ENCODE data around the gene TRAPPC1. TPM values are rescaled to one million over a fixed set of nuclear protein-coding genes. Genes with fewer than 3 reads are reported as not detected.

The TRAPPC1 gene
- total and polyA plus RNA-seq, 2 of the 4 experiments (the other 2 are of a cell fraction), result 50.4 to 303 TPM

GRCh38 chr17:7947651-7948050, 15.9 kb upstream of the TRAPPC1 start:
- H3K4me2 ChIP-seq (ENCODE audit: low read depth, low read length), result no peak overlapping the region
- no peaks in the 10 kb centered on the region for H3K9me1 ChIP-seq (ENCODE audit: insufficient read depth, low read length)
- no peak overlapping the region for H3K14ac ChIP-seq (replicated peaks; ENCODE audit: low read depth, low read length)
- no peak overlapping the region for H2BK120ac ChIP-seq (ENCODE audit: low read depth, low read length)
- in situ Hi-C loops (cut with MboI; ENCODE audit: low sequenced_read_pairs), result no loop called here
- no peaks in the 10 kb centered on the region for H3K9me3 ChIP-seq (ENCODE audit: control insufficient read depth, insufficient read depth, low read length)
- H3K27ac ChIP-seq (ENCODE audit: insufficient read depth, low read length), result no peak overlapping the region
- H4K91ac ChIP-seq (ENCODE audit: insufficient read depth, low read depth, low read length), result no peak overlapping the region
- no peak overlapping the region for H2BK5ac ChIP-seq (ENCODE audit: low read depth, low read length, poor library complexity, severe bottlenecking)
- TF ChIP-seq CEBPB (IDR thresholded peaks at IDR 0.05; ENCODE audit: low read depth, low read length) (no peak), CHD1 (IDR thresholded peaks at IDR 0.05; ENCODE audit: low read depth, low read length) (no peak)
- H3K9ac ChIP-seq (ENCODE audit: low read depth, low read length), result no peak overlapping the region
- intact Hi-C loops (cut with micrococcal nuclease), result no loop called here
- no peak overlapping the region for H3K56ac ChIP-seq (ENCODE audit: extremely low read depth, insufficient read depth, low read length)
- H2AFZ ChIP-seq (replicated peaks; ENCODE audit: low read length, poor library complexity), result no peak overlapping the region
- no peak overlapping the region for H2BK15ac ChIP-seq (ENCODE audit: low read depth, low read length)
- dilution Hi-C loops (cut with HindIII; ENCODE audit: low sequenced_read_pairs, unreplicated experiment), result no loop called here
- ChIA-PET POLR2A (ENCODE audit: unreplicated experiment) (no interaction called here), CTCF (interaction anchor here (0.6 kb wide), 1 partner anchor 141 kb away, joined by 3 read pairs; no protein-coding TSS in a partner anchor)
- no peak overlapping the region for H2BK20ac ChIP-seq (ENCODE audit: low read depth, low read length)
- peaks cover 48% of the 10 kb centered on the region for H3K36me3 ChIP-seq (ENCODE audit: control insufficient read depth, insufficient read depth, low read length)
- H3K4me1 ChIP-seq (ENCODE audit: control insufficient read depth, insufficient read depth, low read length), result no peaks in the 10 kb centered on the region
- H3K23ac ChIP-seq (ENCODE audit: low read depth, low read length), result no peak overlapping the region
- no peak overlapping the region for H4K8ac ChIP-seq (ENCODE audit: low read depth in 2 of 2, low read length in 2 of 2)
- no peaks in the 10 kb centered on the region; a peak in 1 of 4 replicates for H3K79me1 ChIP-seq (ENCODE audit: low read depth in 1 of 2, low read length in 2 of 2)
- no peaks in the 10 kb centered on the region for H3K27me3 ChIP-seq (ENCODE audit: control insufficient read depth, insufficient read depth, low read length)
- WGBS, 2 experiments (ENCODE audit: extremely low coverage in 2 of 2, insufficient read length in 1 of 2), result 80% methylated on average over 1 of the region's 5 CpGs; no CpG with 5 or more reads in 1 of the 2 experiments
- no peak overlapping the region for H3K4ac ChIP-seq (ENCODE audit: low read depth, low read length)
- H3K4me3 ChIP-seq (ENCODE audit: insufficient read depth, low read depth, low read length), result no peak overlapping the region
- H2AK9ac ChIP-seq (replicated peaks; ENCODE audit: low read depth, low read length, poor library complexity), result no peak overlapping the region
- DNase-seq (no peak), ATAC-seq (ENCODE audit: low read depth) (no peak)
- no peak overlapping the region for H3K18ac ChIP-seq (ENCODE audit: low read depth, low read length)
- no peak overlapping the region for H2AK5ac ChIP-seq (ENCODE audit: low read depth, low read length)
- BruUV-seq (replicated peaks), result no TSS peak
- H4K5ac ChIP-seq (ENCODE audit: low read depth, low read length), result no peak overlapping the region
- H4K20me1 ChIP-seq (ENCODE audit: insufficient read depth, low read length), result no peaks in the 10 kb centered on the region

Measured in IMR-90 (cell line).